Right lobe of liver (tissue), 4 donors: ENCODE measurements around the gene SIRPA.

ENCODE experiments used
- CTCF ChIP-seq, 4 donors: fragments of 200-600 bp in 3 of 4; fragments of 450-650 bp in 1 of 4; IDR thresholded peaks; one replicate each; pipeline versions ENCODE4 v1.5.1 to v1.8.0; 2016 to 2022; ENCODE audit warnings: antibody characterized with exemption in 4 of 4, mild to moderate bottlenecking in 2 of 4
- POLR2A ChIP-seq: fragments of 450-650 bp; IDR thresholded peaks from one replicate; pipeline ENCODE4 v1.6.1; 2017; ENCODE audit warnings: antibody characterized with exemption, mild to moderate bottlenecking
- donor health status: DM: no; HTN: no; CAD: no.
- donor health status: DM: no; HTN: no; CAD: no.
- donor health status: DM: no; HTN: yes; CAD: no.

- TF ChIP-seq CTCF (IDR thresholded peaks at IDR 0.05) (no peak), POLR2A (no peak)
These were observed 11.3 kb downstream of the SIRPA start for GRCh38 chr20:1906361-1907051.
